ENCODE data around the gene KCNS3. TPM values are rescaled to one million over a fixed set of nuclear protein-coding genes. Genes with fewer than 3 reads are reported as not detected.

KCNS3 gene
- polyA plus RNA-seq, 4 donors, result 5.9 to 9.6 (median 7.2) TPM

- DNase-seq (ENCODE audit: low read depth in 4 of 4, low spot score in 3 of 4), result no peak
Observed at GRCh38 chr2:17981936-17982335, 103.5 kb downstream of the KCNS3 start.

Other genes starting within 250 kb of the KCNS3 start
- gene SMC6, start 124.9 kb upstream of the KCNS3 start, polyA plus RNA-seq (ENCODE audit: insufficient read length in 4 of 4), result 10 to 100 TPM; 35.7 to 42.6 (median 36.9) TPM
- 10 to 100 TPM; 11.2 to 16.7 (median 13.2) TPM for gene GEN1, start 124.5 kb upstream of the KCNS3 start, polyA plus RNA-seq (ENCODE audit: insufficient read length in 4 of 4)
- gene MSGN1, start 62.2 kb upstream of the KCNS3 start, polyA plus RNA-seq (ENCODE audit: insufficient read length in 4 of 4), result not detected

Data from right renal pelvis (tissue), 4 donors.